ENCODE measurements around the gene LRRC18.

Gene LRRC18

DNA sequence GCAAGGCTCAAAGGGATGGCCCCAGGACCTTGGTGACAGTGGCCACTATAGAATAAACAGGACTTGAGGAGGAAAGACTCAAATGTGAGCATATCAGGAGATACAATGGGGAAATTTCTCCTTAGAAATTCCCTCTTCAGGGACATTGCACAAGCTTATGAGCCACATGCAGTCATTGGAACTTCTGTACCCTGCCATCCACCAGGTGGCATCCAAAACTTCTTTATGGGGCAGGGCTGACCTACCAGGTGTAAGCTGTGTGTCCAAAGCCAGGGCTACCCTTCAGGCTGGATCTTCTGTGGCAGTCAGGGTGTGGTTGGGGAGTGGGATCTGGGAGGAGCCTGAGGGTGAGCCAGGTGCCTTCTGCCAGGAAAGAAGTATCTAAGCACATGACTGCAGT, 36.6 kb upstream of the LRRC18 start:
- Histone ChIP-seq H3K36me3 (ENCODE audit: control insufficient read depth in 2 of 2, insufficient read depth in 1 of 2, low read length in 2 of 2) (no peaks in the 10 kb centered on the region), H3K4me3 (ENCODE audit: low read depth, low read length) (no peak overlapping the region), H3K9me3 (ENCODE audit: control insufficient read depth, insufficient read depth, low read depth, low read length) (no peaks in the 10 kb centered on the region), H3K27ac (ENCODE audit: extremely low read depth, low read depth, low read length) (no peak overlapping the region), H3K4me1 (ENCODE audit: control insufficient read depth, insufficient read depth, low read length) (no peaks in the 10 kb centered on the region)
- TF ChIP-seq ZNF785 (tag by site-specific recombination; IDR thresholded peaks at IDR 0.05) (no peak), ZNF416 (tag by site-specific recombination; IDR thresholded peaks at IDR 0.05) (no peak)
- TF ChIP-seq, protein P1, sequence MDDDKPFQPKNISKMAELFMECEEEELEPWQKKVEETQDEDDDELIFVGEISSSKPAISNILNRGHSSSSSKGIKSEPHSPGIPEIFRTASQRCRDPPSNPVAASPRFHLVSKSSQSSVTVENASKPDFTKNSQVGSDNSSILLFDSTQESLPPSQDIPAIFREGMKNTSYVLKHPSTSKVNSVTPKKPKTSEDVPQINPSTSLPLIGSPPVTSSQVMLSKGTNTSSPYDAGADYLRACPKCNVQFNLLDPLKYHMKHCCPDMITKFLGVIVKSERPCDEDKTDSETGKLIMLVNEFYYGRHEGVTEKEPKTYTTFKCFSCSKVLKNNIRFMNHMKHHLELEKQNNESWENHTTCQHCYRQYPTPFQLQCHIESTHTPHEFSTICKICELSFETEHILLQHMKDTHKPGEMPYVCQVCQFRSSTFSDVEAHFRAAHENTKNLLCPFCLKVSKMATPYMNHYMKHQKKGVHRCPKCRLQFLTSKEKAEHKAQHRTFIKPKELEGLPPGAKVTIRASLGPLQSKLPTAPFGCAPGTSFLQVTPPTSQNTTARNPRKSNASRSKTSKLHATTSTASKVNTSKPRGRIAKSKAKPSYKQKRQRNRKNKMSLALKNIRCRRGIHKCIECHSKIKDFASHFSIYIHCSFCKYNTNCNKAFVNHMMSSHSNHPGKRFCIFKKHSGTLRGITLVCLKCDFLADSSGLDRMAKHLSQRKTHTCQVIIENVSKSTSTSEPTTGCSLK (tag by site-specific recombination; IDR thresholded peaks at IDR 0.05) = no peak
- ChIA-PET CTCF (interaction anchor here (0.6 to 1.1 kb wide), 4 partner anchors 318 to 548 kb away, joined by 3 to 6 read pairs (median 3); no protein-coding TSS in a partner anchor), POLR2A (no interaction called here)

DNA sequence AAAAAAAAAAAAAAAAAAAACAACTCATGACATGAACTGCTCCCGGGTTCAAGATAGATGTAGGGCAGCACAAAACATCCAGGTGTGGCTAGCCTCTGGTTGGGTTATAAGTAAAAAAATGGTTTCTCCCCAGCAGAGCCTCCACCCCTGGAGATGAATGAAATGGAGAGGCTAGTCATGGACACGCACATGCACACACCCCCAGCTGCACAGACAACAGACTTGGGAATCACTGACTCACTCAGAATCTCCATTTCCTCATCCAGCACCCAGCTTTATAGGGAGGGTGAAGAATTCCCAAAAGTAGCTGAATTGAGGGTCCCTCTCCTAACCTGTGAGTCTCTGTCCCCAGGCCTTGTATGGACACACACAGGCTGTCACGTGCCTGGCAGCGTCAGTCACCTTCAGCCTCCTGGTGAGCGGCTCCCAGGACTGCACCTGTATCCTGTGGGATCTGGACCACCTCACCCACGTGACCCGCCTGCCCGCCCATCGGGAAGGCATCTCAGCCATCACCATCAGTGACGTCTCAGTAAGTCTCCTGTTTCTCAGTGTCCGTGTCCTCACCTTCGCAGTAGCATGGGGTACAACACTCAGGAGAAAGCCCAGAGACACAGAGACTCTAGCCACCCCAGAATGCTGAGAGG, 35.0 kb upstream of the LRRC18 start:
- H3K27ac ChIP-seq (ENCODE audit: extremely low read depth, low read depth, low read length) = no peak overlapping the region
- CTCF ChIA-PET = interaction anchor here (0.6 kb wide), 2 partner anchors 42 to 450 kb away, joined by 3 read pairs; no protein-coding TSS in a partner anchor
- no peaks in the 10 kb centered on the region for H3K4me1 ChIP-seq (ENCODE audit: control insufficient read depth, insufficient read depth, low read length)
- H3K36me3 ChIP-seq (ENCODE audit: control insufficient read depth in 2 of 2, insufficient read depth in 1 of 2, low read length in 2 of 2) = no peaks in the 10 kb centered on the region
- POLR2A ChIA-PET = no interaction called here
- no peak overlapping the region for H3K4me3 ChIP-seq (ENCODE audit: low read depth, low read length)
- TF ChIP-seq TCF7L2 (IDR thresholded peaks at IDR 0.05; ENCODE audit: borderline replicate concordance, low read depth, low read length) = no peak
- TF ChIP-seq ZNF146 (tag by site-specific recombination; IDR thresholded peaks at IDR 0.05) = no peak
- no peak for TF ChIP-seq ZNF24 (tag by site-specific recombination; IDR thresholded peaks at IDR 0.05)
- no peak for TF ChIP-seq ZNF391 (tag by site-specific recombination; IDR thresholded peaks at IDR 0.05; ENCODE audit: borderline replicate concordance, low read depth)
- TF ChIP-seq ZNF174 (tag by site-specific recombination; IDR thresholded peaks at IDR 0.05) = no peak
- no peak for TF ChIP-seq ZNF302 (tag by site-specific recombination; IDR thresholded peaks at IDR 0.05; ENCODE audit: low read depth)
- TF ChIP-seq, protein P2, sequence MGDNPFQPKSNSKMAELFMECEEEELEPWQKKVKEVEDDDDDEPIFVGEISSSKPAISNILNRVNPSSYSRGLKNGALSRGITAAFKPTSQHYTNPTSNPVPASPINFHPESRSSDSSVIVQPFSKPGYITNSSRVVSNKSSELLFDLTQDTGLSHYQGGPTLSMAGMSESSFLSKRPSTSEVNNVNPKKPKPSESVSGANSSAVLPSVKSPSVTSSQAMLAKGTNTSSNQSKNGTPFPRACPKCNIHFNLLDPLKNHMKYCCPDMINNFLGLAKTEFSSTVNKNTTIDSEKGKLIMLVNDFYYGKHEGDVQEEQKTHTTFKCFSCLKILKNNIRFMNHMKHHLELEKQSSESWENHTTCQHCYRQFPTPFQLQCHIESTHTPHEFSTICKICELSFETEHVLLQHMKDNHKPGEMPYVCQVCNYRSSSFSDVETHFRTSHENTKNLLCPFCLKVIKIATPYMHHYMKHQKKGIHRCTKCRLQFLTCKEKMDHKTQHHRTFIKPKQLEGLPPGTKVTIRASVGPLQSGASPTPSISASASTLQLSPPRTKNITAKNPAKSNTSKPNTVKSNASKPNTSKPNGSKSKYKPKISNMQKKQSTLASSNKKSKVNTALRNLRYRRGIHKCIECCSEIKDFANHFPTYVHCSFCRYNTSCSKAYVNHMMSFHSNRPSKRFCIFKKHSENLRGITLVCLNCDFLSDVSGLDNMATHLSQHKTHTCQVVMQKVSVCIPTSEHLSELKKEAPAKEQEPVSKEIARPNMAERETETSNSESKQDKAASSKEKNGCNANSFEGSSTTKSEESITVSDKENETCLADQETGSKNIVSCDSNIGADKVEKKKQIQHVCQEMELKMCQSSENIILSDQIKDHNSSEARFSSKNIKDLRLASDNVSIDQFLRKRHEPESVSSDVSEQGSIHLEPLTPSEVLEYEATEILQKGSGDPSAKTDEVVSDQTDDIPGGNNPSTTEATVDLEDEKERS (tag by site-specific recombination; IDR thresholded peaks at IDR 0.05) = no peak
- no peak for TF ChIP-seq ZXDB (tag by site-specific recombination; IDR thresholded peaks at IDR 0.05)
- no peak for TF ChIP-seq KLF16 (tag by site-specific recombination; IDR thresholded peaks at IDR 0.05)
- no peak for TF ChIP-seq ZNF558 (tag by site-specific recombination; IDR thresholded peaks at IDR 0.05)
- TF ChIP-seq, protein P3, sequence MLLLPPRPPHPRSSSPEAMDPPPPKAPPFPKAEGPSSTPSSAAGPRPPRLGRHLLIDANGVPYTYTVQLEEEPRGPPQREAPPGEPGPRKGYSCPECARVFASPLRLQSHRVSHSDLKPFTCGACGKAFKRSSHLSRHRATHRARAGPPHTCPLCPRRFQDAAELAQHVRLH (tag by site-specific recombination; IDR thresholded peaks at IDR 0.05) = no peak
- TF ChIP-seq ZBTB1 (tag by site-specific recombination; IDR thresholded peaks at IDR 0.05) = no peak
- TF ChIP-seq ZNF548 (tag by site-specific recombination; IDR thresholded peaks at IDR 0.05) = no peak
- no peak for TF ChIP-seq ZNF664 (tag by site-specific recombination; IDR thresholded peaks at IDR 0.05)
- TF ChIP-seq, protein P4, sequence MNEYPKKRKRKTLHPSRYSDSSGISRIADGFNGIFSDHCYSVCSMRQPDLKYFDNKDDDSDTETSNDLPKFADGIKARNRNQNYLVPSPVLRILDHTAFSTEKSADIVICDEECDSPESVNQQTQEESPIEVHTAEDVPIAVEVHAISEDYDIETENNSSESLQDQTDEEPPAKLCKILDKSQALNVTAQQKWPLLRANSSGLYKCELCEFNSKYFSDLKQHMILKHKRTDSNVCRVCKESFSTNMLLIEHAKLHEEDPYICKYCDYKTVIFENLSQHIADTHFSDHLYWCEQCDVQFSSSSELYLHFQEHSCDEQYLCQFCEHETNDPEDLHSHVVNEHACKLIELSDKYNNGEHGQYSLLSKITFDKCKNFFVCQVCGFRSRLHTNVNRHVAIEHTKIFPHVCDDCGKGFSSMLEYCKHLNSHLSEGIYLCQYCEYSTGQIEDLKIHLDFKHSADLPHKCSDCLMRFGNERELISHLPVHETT (tag by site-specific recombination; IDR thresholded peaks at IDR 0.05) = no peak
- no peak for TF ChIP-seq ZNF394 (tag by site-specific recombination; IDR thresholded peaks at IDR 0.05; ENCODE audit: borderline replicate concordance)
- TF ChIP-seq, protein P5, sequence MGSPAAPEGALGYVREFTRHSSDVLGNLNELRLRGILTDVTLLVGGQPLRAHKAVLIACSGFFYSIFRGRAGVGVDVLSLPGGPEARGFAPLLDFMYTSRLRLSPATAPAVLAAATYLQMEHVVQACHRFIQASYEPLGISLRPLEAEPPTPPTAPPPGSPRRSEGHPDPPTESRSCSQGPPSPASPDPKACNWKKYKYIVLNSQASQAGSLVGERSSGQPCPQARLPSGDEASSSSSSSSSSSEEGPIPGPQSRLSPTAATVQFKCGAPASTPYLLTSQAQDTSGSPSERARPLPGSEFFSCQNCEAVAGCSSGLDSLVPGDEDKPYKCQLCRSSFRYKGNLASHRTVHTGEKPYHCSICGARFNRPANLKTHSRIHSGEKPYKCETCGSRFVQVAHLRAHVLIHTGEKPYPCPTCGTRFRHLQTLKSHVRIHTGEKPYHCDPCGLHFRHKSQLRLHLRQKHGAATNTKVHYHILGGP (tag by site-specific recombination; IDR thresholded peaks at IDR 0.05) = no peak
- H3K9me3 ChIP-seq (ENCODE audit: control insufficient read depth, insufficient read depth, low read depth, low read length) = no peaks in the 10 kb centered on the region

All from HEK293 (cell line).